Measurements from ENCODE around the gene ATP5MK.
"Not testable (repeated sequence)": the region's sequence is repeated elsewhere in the genome, so short reads cannot be mapped to it uniquely, and the experiment has no call there.

ATP5MK gene

GRCh38 chr10:103367782-103368518 is 28.3 kb downstream of the ATP5MK start, which contains the start of gene TAF5:
TAF5 (plus strand) TSS chr10:103367976; CDS start chr10:103367990, 14 bp downstream.
- TF ChIP-seq YY1 (IDR thresholded peaks at IDR 0.05; ENCODE audit: insufficient read depth, insufficient read length) (peak; percentile 92), ZNF274 (IDR thresholded peaks at IDR 0.05; ENCODE audit: low read depth, low read length) (no peak)
- no peaks in the 10 kb centered on the region for H3K36me3 ChIP-seq (ENCODE audit: insufficient read depth, insufficient read length, low read length)
- H3K27me3 ChIP-seq (ENCODE audit: insufficient read depth, insufficient read length): no peaks in the 10 kb centered on the region
- DNase-seq (ENCODE audit: low read depth, low spot score): peak; percentile 86
- H3K9ac ChIP-seq (ENCODE audit: insufficient read length, low read depth): peak within 1 kb of the TSS; percentile 89
- no peaks in the 10 kb centered on the region for H3K9me3 ChIP-seq (ENCODE audit: insufficient read depth, low read length)
- H3K4me3 ChIP-seq (ENCODE audit: insufficient read length, low read depth): peak within 1 kb of the TSS; percentile 84
- no peaks in the 10 kb centered on the region for H3K4me1 ChIP-seq (ENCODE audit: insufficient read depth, insufficient read length)

- Histone ChIP-seq H3K36me3 (ENCODE audit: insufficient read depth, insufficient read length, low read length) (no peaks in the 10 kb centered on the region), H3K27me3 (ENCODE audit: insufficient read depth, insufficient read length) (no peaks in the 10 kb centered on the region), H3K9me3 (ENCODE audit: insufficient read depth, low read length) (no peaks in the 10 kb centered on the region), H3K9ac (ENCODE audit: insufficient read length, low read depth) (no peak overlapping the region), H3K4me3 (ENCODE audit: insufficient read length, low read depth) (peak overlapping the region; percentile 84), H3K4me1 (ENCODE audit: insufficient read depth, insufficient read length) (no peaks in the 10 kb centered on the region)
- no peak for TF ChIP-seq YY1 (IDR thresholded peaks at IDR 0.05; ENCODE audit: insufficient read depth, insufficient read length)
- TF ChIP-seq SUZ12 (IDR thresholded peaks at IDR 0.05; ENCODE audit: extremely low read depth, insufficient read depth, insufficient read length): no peak
- TF ChIP-seq ZNF274 (IDR thresholded peaks at IDR 0.05; ENCODE audit: low read depth, low read length): no peak
- DNase-seq (ENCODE audit: low read depth, low spot score): no peak
Observed at GRCh38 chr10:103367379-103367781, 28.9 kb downstream of the ATP5MK start.

GRCh38 chr10:103360791-103361190 is 35.5 kb downstream of the ATP5MK start:
- not testable (repeated sequence) for H3K27me3 ChIP-seq (ENCODE audit: insufficient read depth, insufficient read length); H3K9me3 ChIP-seq (ENCODE audit: insufficient read depth, low read length); H3K36me3 ChIP-seq (ENCODE audit: insufficient read depth, insufficient read length, low read length); DNase-seq (ENCODE audit: low read depth, low spot score); H3K4me3 ChIP-seq (ENCODE audit: insufficient read length, low read depth); H3K9ac ChIP-seq (ENCODE audit: insufficient read length, low read depth); H3K4me1 ChIP-seq (ENCODE audit: insufficient read depth, insufficient read length)

- not testable (repeated sequence) for H3K27me3 ChIP-seq (ENCODE audit: insufficient read depth, insufficient read length); DNase-seq (ENCODE audit: low read depth, low spot score); H3K36me3 ChIP-seq (ENCODE audit: insufficient read depth, insufficient read length, low read length); H3K4me1 ChIP-seq (ENCODE audit: insufficient read depth, insufficient read length); H3K9me3 ChIP-seq (ENCODE audit: insufficient read depth, low read length); H3K4me3 ChIP-seq (ENCODE audit: insufficient read length, low read depth); H3K9ac ChIP-seq (ENCODE audit: insufficient read length, low read depth)
Observed at GRCh38 chr10:103359493-103359892, 36.8 kb downstream of the ATP5MK start.

GRCh38 chr10:103355906-103356599 is 40.2 kb downstream of the ATP5MK start:
- Histone ChIP-seq H3K9me3 (ENCODE audit: insufficient read depth, low read length) (no peaks in the 10 kb centered on the region), H3K36me3 (ENCODE audit: insufficient read depth, insufficient read length, low read length) (no peaks in the 10 kb centered on the region), H3K4me3 (ENCODE audit: insufficient read length, low read depth) (no peak overlapping the region), H3K4me1 (ENCODE audit: insufficient read depth, insufficient read length) (no peaks in the 10 kb centered on the region), H3K27me3 (ENCODE audit: insufficient read depth, insufficient read length) (no peaks in the 10 kb centered on the region), H3K9ac (ENCODE audit: insufficient read length, low read depth) (no peak overlapping the region)
- DNase-seq (ENCODE audit: low read depth, low spot score): no peak
- TF ChIP-seq YY1 (IDR thresholded peaks at IDR 0.05; ENCODE audit: insufficient read depth, insufficient read length) (no peak), ZNF274 (IDR thresholded peaks at IDR 0.05; ENCODE audit: low read depth, low read length) (no peak), SUZ12 (IDR thresholded peaks at IDR 0.05; ENCODE audit: extremely low read depth, insufficient read depth, insufficient read length) (no peak)

GRCh38 chr10:103354567-103354966 is 41.7 kb downstream of the ATP5MK start:
- H3K4me1 ChIP-seq (ENCODE audit: insufficient read depth, insufficient read length); H3K9ac ChIP-seq (ENCODE audit: insufficient read length, low read depth); H3K9me3 ChIP-seq (ENCODE audit: insufficient read depth, low read length); H3K36me3 ChIP-seq (ENCODE audit: insufficient read depth, insufficient read length, low read length); H3K27me3 ChIP-seq (ENCODE audit: insufficient read depth, insufficient read length); H3K4me3 ChIP-seq (ENCODE audit: insufficient read length, low read depth): not testable (repeated sequence)
- peak; percentile 15 for DNase-seq (ENCODE audit: low read depth, low spot score)

GRCh38 chr10:103353281-103353680 is 43.0 kb downstream of the ATP5MK start:
- H3K9ac ChIP-seq (ENCODE audit: insufficient read length, low read depth): no peak overlapping the region
- H3K36me3 ChIP-seq (ENCODE audit: insufficient read depth, insufficient read length, low read length): peaks cover 5% of the 10 kb centered on the region
- DNase-seq (ENCODE audit: low read depth, low spot score): no peak
- H3K27me3 ChIP-seq (ENCODE audit: insufficient read depth, insufficient read length): no peaks in the 10 kb centered on the region
- no peaks in the 10 kb centered on the region for H3K4me1 ChIP-seq (ENCODE audit: insufficient read depth, insufficient read length)
- no peak overlapping the region for H3K4me3 ChIP-seq (ENCODE audit: insufficient read length, low read depth)
- TF ChIP-seq YY1 (IDR thresholded peaks at IDR 0.05; ENCODE audit: insufficient read depth, insufficient read length) (no peak), SUZ12 (IDR thresholded peaks at IDR 0.05; ENCODE audit: extremely low read depth, insufficient read depth, insufficient read length) (no peak), ZNF274 (IDR thresholded peaks at IDR 0.05; ENCODE audit: low read depth, low read length) (no peak)
- no peaks in the 10 kb centered on the region for H3K9me3 ChIP-seq (ENCODE audit: insufficient read depth, low read length)
